Mesodermal cell (in vitro differentiated cells): Measurements from ENCODE around the gene DENND2A.
"Not testable (repeated sequence)": the region's sequence is repeated elsewhere in the genome, so short reads cannot be mapped to it uniquely, and the experiment has no call there.

Experiments used
- H3K27ac ChIP-seq: 2 replicates; pipeline ENCODE4 v1.7.0; 2013; ENCODE audit warnings: mild to moderate bottlenecking, low read depth, low read length, moderate library complexity; ENCODE audit not compliant: severe bottlenecking
- H3K36me3 ChIP-seq: 2 replicates; pipeline ENCODE4 v1.7.1; 2013; ENCODE audit warnings: mild to moderate bottlenecking, low read length, moderate library complexity; ENCODE audit not compliant: control insufficient read depth, insufficient read depth
- H3K4me1 ChIP-seq: one replicate; pipeline ENCODE4 v1.7.1; 2013; ENCODE audit warnings: mild to moderate bottlenecking, low read length; ENCODE audit not compliant: insufficient read depth, control insufficient read depth, poor library complexity, severe bottlenecking
- H3K4me3 ChIP-seq: 2 replicates; pipeline ENCODE4 v1.7.0; 2013; ENCODE audit warnings: low read length, control low read depth, mild to moderate bottlenecking; ENCODE audit not compliant: insufficient read depth, poor library complexity, severe bottlenecking; ENCODE audit errors: extremely low read depth
- H3K9me3 ChIP-seq: 2 replicates; pipeline ENCODE4 v1.7.1; 2013; ENCODE audit warnings: mild to moderate bottlenecking, low read length, moderate library complexity; ENCODE audit not compliant: control insufficient read depth
- WGBS, 2 experiments: methylation state at CpG; one replicate each; pipeline ENCODE4 v1.1.5; 2013; ENCODE audit warnings: missing lambda C conversion rate in 2 of 2; ENCODE audit not compliant: insufficient coverage in 2 of 2; 5-methylcytosine and 5-hydroxymethylcytosine counted together

The DENND2A gene

GRCh38 chr7:140673063-140673773 lies 32.6 kb upstream of the DENND2A start:
- no peaks in the 10 kb centered on the region for H3K36me3 ChIP-seq
- H3K4me3 ChIP-seq, result peak overlapping the region; percentile 48
- H3K9me3 ChIP-seq, result no peaks in the 10 kb centered on the region
- 1% methylated on average over 54 to 59 of the region's 72 CpGs for WGBS, 2 experiments
- H3K27ac ChIP-seq, result no peak overlapping the region
- no peaks in the 10 kb centered on the region for H3K4me1 ChIP-seq

GRCh38 chr7:140672382-140673062 lies 31.9 kb upstream of the DENND2A start, which contains the start of gene ADCK2:
TSS of gene ADCK2 (plus strand) at chr7:140672945. CDS start at chr7:140673331, 386 bp downstream.
- Histone ChIP-seq H3K36me3 (no peaks in the 10 kb centered on the region), H3K27ac (no peak within 1 kb of the TSS), H3K4me3 (peak within 1 kb of the TSS; percentile 48), H3K4me1 (no peaks in the 10 kb centered on the region), H3K9me3 (no peaks in the 10 kb centered on the region)
- WGBS, 2 experiments, result 0% methylated on average over 10 to 15 of the region's 41 CpGs

GRCh38 chr7:140671966-140672365 lies 31.4 kb upstream of the DENND2A start:
- Histone ChIP-seq H3K9me3 (no peaks in the 10 kb centered on the region), H3K4me1 (no peaks in the 10 kb centered on the region), H3K4me3 (no peak overlapping the region), H3K27ac (no peak overlapping the region), H3K36me3 (no peaks in the 10 kb centered on the region)
- 82% methylated on average over 11 to 15 of the region's 15 CpGs for WGBS, 2 experiments

- H3K9me3 ChIP-seq, result no peaks in the 10 kb centered on the region
- no peaks in the 10 kb centered on the region for H3K36me3 ChIP-seq
- H3K4me1 ChIP-seq, result no peaks in the 10 kb centered on the region
- H3K4me3 ChIP-seq, result no peak overlapping the region
- 86 to 92% methylated on average over 1 to 3 of the region's 4 CpGs for WGBS, 2 experiments
- H3K27ac ChIP-seq, result no peak overlapping the region
These were observed 29.8 kb upstream of the DENND2A start for GRCh38 chr7:140670343-140670935.

- H3K4me1 ChIP-seq, H3K9me3 ChIP-seq, H3K4me3 ChIP-seq, H3K27ac ChIP-seq, H3K36me3 ChIP-seq: not testable (repeated sequence)
- 97 to 98% methylated on average over 6 to 7 of the region's 10 CpGs for WGBS, 2 experiments
These were observed 29.2 kb upstream of the DENND2A start for GRCh38 chr7:140669862-140670261.

- 91% methylated on average over 2 of the region's 3 CpGs; no CpG with 5 or more reads in 1 of the 2 experiments for WGBS, 2 experiments
- H3K4me1 ChIP-seq, result no peaks in the 10 kb centered on the region
- H3K36me3 ChIP-seq, result no peaks in the 10 kb centered on the region
- no peaks in the 10 kb centered on the region for H3K9me3 ChIP-seq
- no peak overlapping the region for H3K27ac ChIP-seq
- H3K4me3 ChIP-seq, result no peak overlapping the region
These were observed 28.7 kb upstream of the DENND2A start for GRCh38 chr7:140669352-140669751.

- Histone ChIP-seq H3K4me1 (no peaks in the 10 kb centered on the region), H3K9me3 (no peaks in the 10 kb centered on the region), H3K27ac (no peak overlapping the region), H3K4me3 (no peak overlapping the region), H3K36me3 (no peaks in the 10 kb centered on the region)
- WGBS, 2 experiments, result no CpG with 5 or more reads among the region's 1 CpG
These were observed 28.0 kb upstream of the DENND2A start for GRCh38 chr7:140668641-140669040.

GRCh38 chr7:140667476-140667875 lies 26.9 kb upstream of the DENND2A start:
- 75 to 100% methylated on average over 1 of the region's 1 CpG for WGBS, 2 experiments

GRCh38 chr7:140662938-140663337 lies 22.3 kb upstream of the DENND2A start:
- not testable (repeated sequence) for H3K36me3 ChIP-seq
- no CpG with 5 or more reads among the region's 2 CpGs for whole genome bisulfite sequencing, 2 experiments

More at GRCh38 chr7:140667476-140667875, 26.9 kb upstream of the DENND2A start:
- H3K27ac ChIP-seq, result no peak overlapping the region
- H3K36me3 ChIP-seq, result no peaks in the 10 kb centered on the region
- no peaks in the 10 kb centered on the region for H3K9me3 ChIP-seq
- no peaks in the 10 kb centered on the region for H3K4me1 ChIP-seq
- no peak overlapping the region for H3K4me3 ChIP-seq

GRCh38 chr7:140661124-140661523 lies 20.5 kb upstream of the DENND2A start:
- Histone ChIP-seq H3K27ac (no peak overlapping the region), H3K36me3 (no peaks in the 10 kb centered on the region)
- no CpG with 5 or more reads among the region's 2 CpGs for WGBS, 2 experiments

More at GRCh38 chr7:140662938-140663337, 22.3 kb upstream of the DENND2A start:
- not testable (repeated sequence) for H3K4me3 ChIP-seq, H3K27ac ChIP-seq, H3K4me1 ChIP-seq, H3K9me3 ChIP-seq

More at GRCh38 chr7:140661124-140661523, 20.5 kb upstream of the DENND2A start:
- no peak overlapping the region for H3K4me3 ChIP-seq
- no peaks in the 10 kb centered on the region for H3K9me3 ChIP-seq
- no peaks in the 10 kb centered on the region for H3K4me1 ChIP-seq
